ENCODE results near the gene TMEM174.

Gene TMEM174

GRCh38 chr5:73172951-73173350 lies at the start of gene TMEM174:
TSS of gene TMEM174 (plus strand) at chr5:73173193. CDS start at chr5:73173244, 51 bp downstream.
- DNase-seq (ENCODE audit: low spot score): no peak

- DNase-seq (ENCODE audit: low spot score): no peak
These were observed 47.7 kb upstream of the TMEM174 start for GRCh38 chr5:73125289-73125688.

GRCh38 chr5:73126381-73126780 lies 46.6 kb upstream of the TMEM174 start:
- no peak for DNase-seq (ENCODE audit: low spot score)

- DNase-seq (ENCODE audit: low spot score): no peak
These were observed 46.0 kb upstream of the TMEM174 start for GRCh38 chr5:73126957-73127356.

- DNase-seq (ENCODE audit: low spot score): no peak
These were observed 43.9 kb upstream of the TMEM174 start for GRCh38 chr5:73129143-73129542.

- DNase-seq (ENCODE audit: low spot score): no peak
These were observed 42.2 kb upstream of the TMEM174 start for GRCh38 chr5:73130811-73131210.

GRCh38 chr5:73131711-73132425 lies 41.1 kb upstream of the TMEM174 start:
- DNase-seq (ENCODE audit: low spot score): no peak

GRCh38 chr5:73132759-73133158 lies 40.2 kb upstream of the TMEM174 start:
- no peak for DNase-seq (ENCODE audit: low spot score)

GRCh38 chr5:73135021-73135420 lies 38.0 kb upstream of the TMEM174 start:
- DNase-seq (ENCODE audit: low spot score): no peak

- DNase-seq (ENCODE audit: low spot score): no peak
These were observed 37.5 kb upstream of the TMEM174 start for GRCh38 chr5:73135429-73136054.

GRCh38 chr5:73136055-73136562 lies 36.9 kb upstream of the TMEM174 start:
- DNase-seq (ENCODE audit: low spot score): no peak

GRCh38 chr5:73137563-73138530 lies 35.1 kb upstream of the TMEM174 start:
- DNase-seq (ENCODE audit: low spot score): no peak

GRCh38 chr5:73139485-73139884 lies 33.5 kb upstream of the TMEM174 start:
- DNase-seq (ENCODE audit: low spot score): no peak

GRCh38 chr5:73140801-73141200 lies 32.2 kb upstream of the TMEM174 start:
- DNase-seq (ENCODE audit: low spot score): no peak

- no peak for DNase-seq (ENCODE audit: low spot score)
These were observed 31.0 kb upstream of the TMEM174 start for GRCh38 chr5:73142035-73142434.

- DNase-seq (ENCODE audit: low spot score): no peak
These were observed 29.3 kb upstream of the TMEM174 start for GRCh38 chr5:73143716-73144115.

- DNase-seq (ENCODE audit: low spot score): no peak
These were observed 23.5 kb upstream of the TMEM174 start for GRCh38 chr5:73149540-73149939.

GRCh38 chr5:73150876-73151275 lies 22.1 kb upstream of the TMEM174 start:
- DNase-seq (ENCODE audit: low spot score): no peak

- DNase-seq (ENCODE audit: low spot score): no peak
These were observed 21.1 kb upstream of the TMEM174 start for GRCh38 chr5:73151766-73152410.

GRCh38 chr5:73152411-73153388 lies 20.3 kb upstream of the TMEM174 start:
- DNase-seq (ENCODE audit: low spot score): peak; percentile 23

GRCh38 chr5:73153513-73153912 lies 19.5 kb upstream of the TMEM174 start:
- DNase-seq (ENCODE audit: low spot score): no peak

Data from SW480 (cell line).